HG03159 (cell line): ENCODE measurements around the gene DDAH1.
A peak's percentile ranks its signal among the peaks of the same experiment; 100 is the strongest.

Experiments used
- ATAC-seq: cut with Tn5 transposase; IDR thresholded peaks from one replicate; pipeline ENCODE4 v1.9.1; 2021; ENCODE audit warnings: mild to moderate bottlenecking, moderate library complexity; ENCODE audit not compliant: unreplicated experiment

The DDAH1 gene

DNA sequence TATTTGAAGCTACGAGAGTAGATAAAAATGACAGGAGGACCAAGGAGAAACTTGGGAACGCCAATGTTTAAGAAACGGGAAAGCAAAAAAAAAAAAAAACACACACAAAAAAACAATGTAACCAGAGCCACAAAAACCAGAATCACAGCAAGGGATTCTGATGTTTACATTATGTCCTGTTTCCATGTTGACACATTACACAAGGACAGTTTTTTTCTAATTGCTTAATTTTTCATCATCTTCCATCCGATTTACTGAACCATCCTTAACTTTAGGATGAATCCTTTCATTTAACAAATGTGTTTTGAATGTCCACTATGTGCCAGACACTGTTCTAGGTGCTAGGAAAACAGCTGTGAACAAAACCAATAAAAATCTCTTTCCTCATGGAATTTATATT lies 187.2 kb downstream of the DDAH1 start:
- ATAC-seq, result no peak

DNA sequence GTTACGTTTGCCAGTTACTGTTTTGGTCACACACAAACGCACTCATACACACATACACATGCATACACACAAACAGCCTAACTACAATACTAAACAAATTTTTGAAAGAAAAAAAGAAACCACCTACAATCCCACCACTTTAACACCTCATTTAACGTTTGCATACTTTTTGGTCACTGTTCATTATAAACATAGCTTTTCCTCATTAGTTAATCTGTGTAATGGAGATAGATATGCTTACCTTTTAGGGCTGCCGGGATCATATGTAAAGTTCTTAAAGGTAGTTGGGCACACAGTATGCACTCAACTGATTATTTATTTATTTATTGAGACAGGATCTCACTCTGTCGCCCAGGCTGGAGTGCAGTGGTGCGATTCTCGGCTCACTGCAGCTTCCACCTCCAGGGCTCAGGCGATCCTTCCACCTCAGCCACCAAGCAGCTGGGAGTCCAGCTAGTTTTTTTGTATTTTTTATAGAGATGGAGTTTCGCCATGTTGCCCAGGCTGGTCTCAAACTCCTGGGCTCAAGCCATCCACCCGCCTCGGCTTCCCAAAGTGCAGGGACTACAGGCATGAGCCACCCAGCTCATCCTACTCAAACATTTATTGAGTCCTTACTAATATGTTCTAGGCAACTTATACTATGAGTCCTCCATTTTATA lies 187.8 kb downstream of the DDAH1 start:
- ATAC-seq, result no peak

DNA sequence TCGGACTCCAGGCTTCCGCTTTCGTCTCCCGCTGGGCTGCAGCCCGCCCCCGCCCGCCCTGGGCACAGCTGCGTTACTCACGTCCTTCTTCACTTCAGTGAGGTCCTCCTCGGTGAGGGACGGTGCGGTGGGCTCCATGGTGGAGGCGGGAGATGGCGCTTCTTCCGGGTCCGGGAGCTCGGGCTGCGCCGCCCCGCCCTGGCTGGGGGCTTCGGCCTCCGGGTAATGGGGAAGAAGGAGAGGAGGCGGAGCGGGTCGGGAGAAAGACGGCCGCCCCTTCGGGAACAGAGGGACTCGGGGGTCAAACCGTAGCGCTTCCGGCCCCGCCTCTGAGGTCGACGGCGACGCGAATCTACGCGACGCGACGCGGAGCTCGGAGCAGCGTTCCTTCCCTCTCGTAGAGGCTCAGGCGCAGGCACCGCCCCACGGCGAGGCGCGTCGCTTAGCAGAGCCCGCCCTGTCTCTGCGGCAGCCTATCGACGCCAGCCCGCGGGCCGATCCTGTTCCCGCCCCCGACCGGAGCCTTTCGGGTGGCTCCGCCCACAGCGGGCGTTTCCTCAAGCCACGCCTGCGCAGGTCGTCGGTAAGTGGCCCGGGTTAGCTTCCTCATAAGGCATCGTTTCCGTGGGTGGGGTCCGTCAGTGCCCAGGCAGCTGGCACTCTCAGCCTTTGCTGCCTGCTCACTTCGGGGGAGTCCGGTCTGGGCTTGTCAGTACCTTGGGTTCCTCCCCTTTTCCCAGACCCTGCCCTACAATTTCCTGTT lies 188.6 kb downstream of the DDAH1 start, which contains the start of gene BCL10:
BCL10 (minus strand) TSS at position 418 of the 763 bp plus-strand sequence; CDS start at position 138, 280 bp downstream.
- peak; percentile 97 for ATAC-seq

DNA sequence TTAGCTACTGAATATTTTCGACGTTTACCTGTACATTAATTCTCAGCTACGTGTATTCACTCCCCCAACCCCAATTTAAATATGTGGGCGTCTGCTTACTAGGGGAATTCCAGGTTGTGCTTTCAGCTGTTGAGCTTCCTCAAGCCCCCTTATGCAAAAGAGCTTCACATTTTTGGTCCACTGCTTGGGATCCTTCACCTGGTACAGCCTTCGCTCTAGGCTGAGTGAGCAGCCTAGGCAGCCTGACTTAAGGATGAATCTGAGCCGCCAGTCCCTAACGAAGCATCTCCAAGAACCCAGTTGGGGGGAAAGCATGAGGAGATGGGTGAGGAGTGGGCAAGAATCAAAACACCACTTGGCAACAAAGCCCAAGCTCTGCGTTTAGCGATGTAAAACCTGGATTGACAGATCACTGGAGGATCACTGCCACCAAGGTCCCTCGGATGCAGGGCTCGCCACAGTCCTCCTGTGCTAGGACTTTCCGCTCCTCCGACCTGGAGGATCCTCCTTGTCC lies 189.2 kb downstream of the DDAH1 start:
- peak; percentile 20 for ATAC-seq

DNA sequence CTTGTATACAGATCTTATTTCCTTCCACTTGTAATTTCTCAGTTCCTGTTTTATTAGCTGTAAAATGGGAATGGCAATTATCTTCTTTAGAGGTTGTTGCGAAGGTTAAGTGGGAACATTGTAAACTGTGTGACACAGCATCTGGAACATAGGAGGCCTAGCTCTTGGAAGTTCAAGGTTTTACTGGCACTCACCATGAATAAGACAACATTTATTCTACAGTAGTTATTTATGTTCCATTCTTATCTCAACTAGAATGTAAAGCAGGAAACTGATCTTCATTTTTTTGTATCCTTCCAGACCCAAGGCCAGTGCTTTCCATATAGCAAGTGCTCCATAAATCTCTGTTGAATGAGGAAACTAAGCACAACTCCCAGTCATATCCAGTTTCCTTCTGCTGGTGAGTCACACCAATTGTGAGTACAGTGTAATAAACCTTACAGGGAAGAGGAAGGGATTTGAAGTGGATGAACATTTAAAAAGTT lies 189.9 kb downstream of the DDAH1 start:
- ATAC-seq, result no peak

DNA sequence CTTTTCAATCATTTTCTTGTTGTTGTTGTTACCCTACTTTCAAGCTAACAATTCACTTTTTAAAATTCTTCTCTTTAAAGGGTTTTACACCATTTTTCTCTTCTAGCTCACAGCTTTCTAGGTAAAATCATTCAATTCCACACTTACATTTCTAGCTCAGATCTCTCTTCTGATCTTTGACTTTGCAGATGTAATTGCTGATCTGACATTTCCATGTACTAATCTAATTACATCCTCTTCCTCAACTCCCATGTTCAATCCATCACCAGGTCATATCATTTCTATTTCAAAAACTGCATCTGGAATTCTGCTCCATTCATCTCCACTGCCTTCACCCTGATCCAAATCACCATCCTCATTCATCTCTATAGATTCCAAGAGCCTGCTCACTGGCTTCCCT lies 191.6 kb downstream of the DDAH1 start:
- ATAC-seq, result no peak

DNA sequence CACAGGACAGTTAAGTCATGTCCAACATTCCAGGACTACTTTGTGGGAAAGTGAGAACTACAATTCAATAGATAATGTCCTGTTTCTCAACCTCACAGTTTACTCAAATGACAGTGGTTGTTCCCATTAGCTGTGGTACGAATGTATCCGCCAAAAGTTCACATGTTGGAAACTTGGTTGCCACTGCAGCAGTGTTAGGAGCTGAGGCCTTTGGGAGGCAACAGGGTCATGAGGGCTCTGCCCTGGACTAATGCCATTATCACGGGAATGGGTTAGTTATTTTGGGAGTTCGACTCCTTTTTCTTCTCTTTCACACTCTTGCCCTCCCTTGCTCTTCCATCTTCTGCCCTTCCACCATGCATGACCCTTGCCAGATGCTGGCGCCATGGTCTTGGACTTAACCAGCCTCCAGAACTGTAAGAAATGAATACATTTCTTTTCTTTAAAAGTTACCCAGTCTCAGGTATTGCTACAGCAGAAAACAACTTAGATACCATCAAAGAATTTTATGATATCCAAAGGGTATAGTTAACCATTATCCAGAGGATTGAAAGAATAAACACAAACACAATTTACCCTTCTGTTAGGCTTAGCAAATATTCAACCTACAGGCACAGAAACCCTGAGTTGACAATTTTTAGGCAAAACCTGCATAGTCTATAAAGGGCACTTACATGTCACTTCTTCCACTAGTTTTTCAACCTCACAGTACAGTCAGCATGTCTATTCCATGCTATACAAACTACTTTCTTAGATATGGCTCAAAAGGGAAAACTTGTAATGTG lies 196.0 kb downstream of the DDAH1 start:
- ATAC-seq, result no peak
